HG02623 (cell line): ENCODE measurements around the gene HEATR1.
"Not testable (repeated sequence)": the region's sequence is repeated elsewhere in the genome, so short reads cannot be mapped to it uniquely, and the experiment has no call there.

Experiments
- ATAC-seq: cut with Tn5 transposase; IDR thresholded peaks from one replicate; pipeline ENCODE4 v1.9.1; 2021; ENCODE audit warnings: moderate library complexity; ENCODE audit not compliant: unreplicated experiment

Gene HEATR1

GRCh38 chr1:236589531-236589930, 14.8 kb downstream of the HEATR1 start:
- no peak for ATAC-seq

DNA sequence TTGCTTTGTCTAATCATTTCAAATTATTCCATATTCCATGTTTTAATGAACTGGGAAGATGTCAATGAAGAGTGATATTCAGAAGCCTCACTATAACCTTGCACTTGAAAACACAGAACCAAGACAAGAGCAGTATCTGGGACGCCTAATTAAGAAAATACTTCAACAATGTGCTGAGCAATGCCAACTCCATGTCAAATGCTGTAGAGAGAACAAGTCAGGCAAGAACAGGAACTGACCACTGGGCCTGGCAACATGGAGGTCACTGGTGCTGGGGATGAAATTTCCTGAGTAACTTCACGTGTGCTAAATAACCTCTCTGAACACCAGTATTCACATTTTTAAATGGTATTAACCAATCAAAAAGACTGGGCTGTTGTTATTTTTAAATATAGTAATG, 22.8 kb downstream of the HEATR1 start:
- no peak for ATAC-seq

DNA sequence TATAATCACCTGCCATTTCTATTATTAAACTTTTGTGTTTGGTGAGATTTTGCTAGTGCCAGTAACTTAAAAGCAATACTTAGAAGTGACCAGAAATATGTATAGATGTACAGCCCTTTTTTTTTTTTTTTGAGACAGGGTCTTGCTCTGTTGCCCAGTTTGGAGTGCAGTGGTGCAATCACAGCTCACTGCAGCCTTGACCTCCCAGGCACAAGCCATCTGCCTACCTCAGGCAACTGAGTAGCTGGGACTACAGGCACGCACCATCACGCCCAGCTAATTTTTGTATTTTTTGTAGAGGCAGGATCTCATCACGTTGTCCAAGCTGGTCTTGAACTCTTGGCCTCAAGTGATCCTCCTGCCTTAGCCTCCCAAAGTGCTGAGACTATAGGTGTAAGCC, 23.9 kb downstream of the HEATR1 start:
- ATAC-seq = not testable (repeated sequence)

DNA sequence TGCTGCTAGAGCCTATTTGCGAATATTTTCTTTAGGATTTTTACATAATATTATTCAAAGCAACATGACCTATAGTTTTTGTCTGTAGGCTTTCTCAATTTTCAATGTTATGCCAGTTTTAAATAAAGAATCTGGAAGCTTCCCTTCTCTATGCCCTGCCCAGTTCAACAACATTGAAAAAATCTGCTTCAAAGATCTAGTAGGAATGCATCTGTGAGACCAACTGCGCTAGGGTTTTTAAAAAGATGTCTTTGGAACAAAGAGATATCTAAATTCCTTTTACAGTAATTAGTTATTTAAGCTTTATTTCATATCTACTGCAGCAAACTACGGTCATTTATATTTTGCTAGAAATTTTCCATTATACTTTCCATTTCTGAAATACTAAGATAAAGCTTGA, 25.7 kb downstream of the HEATR1 start:
- ATAC-seq = no peak

DNA sequence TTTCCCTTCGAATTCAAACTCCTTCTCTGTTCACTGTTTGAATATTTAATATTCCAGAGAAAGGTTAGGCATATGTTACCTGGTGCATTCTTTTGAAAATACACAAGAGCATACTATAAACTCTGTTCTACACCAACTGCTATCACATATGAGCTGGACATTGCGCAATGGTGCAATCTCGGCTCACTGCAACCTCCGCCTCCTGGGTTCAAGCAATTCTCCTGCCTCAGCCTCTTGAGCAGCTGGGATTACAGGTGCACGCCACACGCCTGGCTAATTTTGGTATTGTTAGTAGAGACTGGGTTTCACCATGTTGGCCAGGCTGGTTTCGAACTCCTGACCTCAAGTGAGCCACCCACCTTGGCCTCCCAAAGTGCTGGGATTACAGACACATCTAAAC, 27.3 kb downstream of the HEATR1 start:
- ATAC-seq = not testable (repeated sequence)

GRCh38 chr1:236576004-236576403, 28.3 kb downstream of the HEATR1 start:
- ATAC-seq = no peak

GRCh38 chr1:236575523-236575922, 28.8 kb downstream of the HEATR1 start:
- ATAC-seq = no peak

DNA sequence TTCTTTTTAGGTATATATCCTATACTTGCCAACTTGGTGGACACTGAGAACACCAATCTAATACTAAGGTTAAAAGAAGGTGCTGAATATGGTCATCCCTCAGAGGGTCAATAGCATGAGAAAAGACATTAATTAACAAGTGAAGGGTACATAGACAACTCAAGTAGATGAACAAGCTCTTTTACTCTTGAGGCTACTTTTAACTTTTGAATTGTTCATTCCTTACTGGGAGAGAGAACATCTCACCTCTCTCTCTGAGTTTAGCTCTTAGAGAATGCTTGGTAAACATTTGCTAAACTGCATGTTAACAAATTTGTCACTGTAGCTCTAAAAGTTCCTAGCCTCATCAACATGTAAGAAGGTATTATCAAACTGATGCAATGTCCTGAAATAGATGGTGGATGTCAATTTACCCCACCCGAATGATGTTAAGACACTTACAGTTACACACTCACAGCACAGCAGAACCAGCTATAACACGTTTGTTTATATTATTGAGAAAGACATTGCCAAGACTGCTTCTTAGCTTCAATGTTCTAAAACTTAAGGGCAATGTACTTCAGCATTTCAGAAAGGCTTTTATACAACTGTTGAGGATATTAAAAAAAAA, 35.9 kb downstream of the HEATR1 start:
- ATAC-seq = no peak

- no peak for ATAC-seq
Measured at GRCh38 chr1:236565530-236565929, 38.8 kb downstream of the HEATR1 start.

- no peak for ATAC-seq
Measured at GRCh38 chr1:236561976-236562375, 42.3 kb downstream of the HEATR1 start.

DNA sequence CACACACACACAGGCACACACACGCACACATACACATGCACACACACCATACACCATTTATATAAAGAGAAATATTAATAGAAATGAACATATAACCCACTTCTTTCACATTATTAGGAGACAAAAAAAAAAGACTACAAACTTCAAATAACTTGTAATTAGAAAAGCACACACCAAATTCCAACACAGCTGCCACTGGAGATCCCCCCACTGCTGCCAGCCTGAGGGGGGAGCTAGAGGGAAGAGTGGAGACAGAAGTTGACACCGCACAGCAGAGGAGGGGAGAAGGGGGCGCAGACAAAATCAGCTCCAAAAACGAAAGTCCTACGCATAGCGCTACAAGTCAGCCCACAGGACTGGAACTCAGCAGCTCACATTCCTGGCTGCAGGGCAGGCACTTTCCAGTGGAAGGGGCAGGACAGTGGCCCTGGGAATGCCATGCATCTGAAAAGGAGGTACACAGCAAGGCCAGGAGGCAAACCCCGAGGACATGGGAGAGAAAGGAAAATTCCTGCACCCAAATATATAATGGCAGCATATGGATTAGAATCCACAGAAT, 44.0 kb downstream of the HEATR1 start:
- no peak for ATAC-seq

DNA sequence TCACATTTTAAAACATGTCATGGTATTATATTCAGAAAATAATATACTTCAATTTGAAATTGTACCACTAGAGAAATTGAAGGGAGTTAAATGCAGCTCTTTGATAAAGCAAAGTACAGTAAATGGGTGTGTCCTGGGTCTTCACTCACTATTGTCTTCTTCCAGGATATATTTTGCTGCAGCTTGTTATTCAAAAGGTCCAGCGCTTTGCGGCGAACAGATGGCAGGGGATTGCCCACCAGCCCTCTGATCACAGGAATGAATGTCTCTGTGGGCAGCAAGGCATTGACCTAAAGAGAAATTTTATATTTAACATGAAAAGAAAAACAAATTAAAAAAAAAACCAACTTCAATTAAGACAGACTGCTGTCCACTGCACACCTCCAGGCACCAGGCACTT, 45.5 kb downstream of the HEATR1 start:
- ATAC-seq = no peak

DNA sequence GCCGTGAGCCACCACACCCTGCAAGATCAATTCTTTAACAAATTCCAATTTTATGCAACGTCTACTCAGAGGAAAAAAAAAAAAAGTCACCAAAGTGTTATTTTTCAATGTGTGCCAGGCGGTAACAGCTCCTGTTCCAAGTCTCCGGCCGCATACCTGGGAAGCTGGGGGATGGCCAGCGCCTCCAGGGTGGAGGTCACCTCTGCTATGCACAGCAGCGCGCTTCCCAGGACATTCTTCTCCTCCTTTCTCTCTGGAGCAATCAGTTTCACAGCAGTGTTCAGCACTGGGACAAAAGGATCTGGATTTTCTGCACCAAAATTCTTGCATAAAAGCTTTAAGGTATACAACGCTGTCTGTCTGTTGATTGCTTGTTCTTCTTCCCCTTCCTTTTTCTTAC, 46.2 kb downstream of the HEATR1 start:
- no peak for ATAC-seq

- no peak for ATAC-seq
Measured at GRCh38 chr1:236556606-236557005, 47.7 kb downstream of the HEATR1 start.

DNA sequence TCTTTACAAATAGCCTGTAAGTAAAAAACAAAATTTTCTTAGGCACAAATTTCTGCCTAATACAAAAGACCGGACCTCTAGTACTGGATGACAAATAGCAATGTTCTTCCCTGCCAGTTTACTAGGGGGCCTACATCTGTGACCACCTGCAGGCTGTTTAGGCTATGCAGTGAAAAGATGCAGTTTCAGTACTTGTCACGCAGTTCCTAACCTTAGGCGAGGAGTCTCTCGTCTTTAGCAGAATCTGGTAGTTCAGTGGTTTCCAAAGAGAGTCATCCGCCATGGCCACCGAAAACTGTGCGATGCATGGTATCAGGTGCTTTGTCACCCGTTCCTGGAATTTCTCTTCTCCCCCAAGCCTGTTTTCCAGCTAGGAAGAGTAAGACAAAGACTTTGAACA, 50.9 kb downstream of the HEATR1 start:
- no peak for ATAC-seq

GRCh38 chr1:236552901-236553300, 51.4 kb downstream of the HEATR1 start:
- ATAC-seq = no peak

DNA sequence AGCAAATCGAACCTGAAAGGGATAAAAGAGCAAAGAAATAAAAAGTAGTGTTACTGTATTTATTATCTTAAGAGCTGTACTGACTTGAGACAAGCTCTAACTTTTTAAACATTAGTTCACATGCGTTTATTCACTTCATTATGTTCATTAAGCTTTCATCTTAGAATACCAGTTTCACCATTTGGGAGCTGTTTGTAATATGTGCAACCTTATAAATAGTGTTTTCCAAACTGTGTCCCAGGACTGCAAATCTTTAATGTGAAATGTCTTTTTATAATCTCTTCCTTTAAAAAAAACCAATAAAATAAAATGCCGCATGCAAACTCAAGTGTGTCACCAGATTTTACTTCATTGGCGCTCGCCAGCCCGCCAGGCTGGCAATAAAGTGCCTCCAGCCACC, 52.2 kb downstream of the HEATR1 start:
- no peak for ATAC-seq

- no peak for ATAC-seq
Measured at GRCh38 chr1:236550961-236551851, 53.1 kb downstream of the HEATR1 start.

- ATAC-seq = no peak
Measured at GRCh38 chr1:236548452-236548851, 55.9 kb downstream of the HEATR1 start.

DNA sequence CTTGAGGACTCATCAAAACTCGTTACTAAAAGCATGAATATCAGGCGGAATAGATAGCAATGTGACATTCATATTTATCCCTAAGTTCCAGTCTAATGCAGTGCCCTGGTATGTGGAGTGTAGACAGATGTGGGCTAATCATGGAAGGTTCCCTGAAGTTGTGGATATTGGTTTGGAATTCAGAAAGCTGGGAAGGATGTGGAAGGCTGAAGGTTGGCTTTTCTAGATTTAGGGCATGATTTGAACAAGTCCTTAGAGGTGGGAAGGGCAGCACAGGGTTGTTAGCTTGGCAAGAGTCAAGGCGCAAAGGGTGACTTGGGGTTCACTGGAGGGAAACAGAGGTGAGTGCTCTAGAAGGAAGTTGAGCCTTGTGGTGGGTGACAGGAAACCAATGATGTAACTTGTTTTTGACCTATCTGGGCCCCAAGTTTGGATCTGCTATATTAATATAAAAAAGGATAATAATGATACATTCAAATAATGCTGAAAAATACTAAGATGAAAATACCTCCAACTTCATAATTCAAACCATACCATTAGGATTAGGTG, 58.6 kb downstream of the HEATR1 start:
- no peak for ATAC-seq

DNA sequence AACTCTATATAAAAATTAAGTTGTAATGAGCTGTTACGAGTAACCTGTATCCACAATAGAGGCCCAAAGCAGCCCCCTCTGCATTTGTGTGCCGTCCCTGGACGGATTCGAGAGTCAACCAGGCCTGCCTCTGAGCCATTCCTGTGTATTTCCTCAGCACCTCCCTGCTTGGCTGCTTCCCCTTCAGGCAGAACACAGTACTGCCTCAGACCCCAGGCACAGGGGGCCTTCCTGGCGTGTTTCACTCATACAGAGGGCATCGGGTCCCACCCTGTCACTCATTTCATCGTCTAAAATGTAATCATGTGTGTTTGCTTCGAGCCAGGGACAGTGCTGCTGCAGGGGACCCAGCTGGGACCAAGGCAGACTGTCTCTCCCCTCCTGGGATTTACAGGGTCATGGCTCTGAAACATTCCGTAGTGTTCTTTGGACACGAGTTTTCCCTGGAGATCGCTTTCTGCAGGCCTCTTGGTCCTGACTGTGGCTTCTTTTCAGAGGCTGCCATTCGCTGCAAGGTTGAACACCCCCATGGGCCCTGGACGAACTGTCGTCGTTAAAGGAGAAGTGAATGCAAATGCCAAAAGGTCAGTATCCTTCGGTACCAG, 61.1 kb downstream of the HEATR1 start:
- no peak for ATAC-seq
